Mesenchymal stem cell (in vitro differentiated cells and primary cell): ENCODE results near the gene CYTH2.

ENCODE experiments used
- DNase-seq: peaks from one replicate; pipeline ENCODE4 v3.0.0-alpha.2; 2013
- H2AFZ ChIP-seq: one replicate; pipeline ENCODE4 v1.6.1; 2013; ENCODE audit warnings: low read depth, mild to moderate bottlenecking, control low read depth, inconsistent platforms, low read length, moderate library complexity
- H2AK5ac ChIP-seq: 2 replicates; pipeline ENCODE4 v1.6.1; 2013; ENCODE audit warnings: low read length, moderate library complexity, mild to moderate bottlenecking, inconsistent platforms; ENCODE audit not compliant: severe bottlenecking
- H2BK120ac ChIP-seq: one replicate; pipeline ENCODE4 v1.6.1; 2013; ENCODE audit warnings: low read depth, mild to moderate bottlenecking, inconsistent platforms, low read length, moderate library complexity
- H2BK12ac ChIP-seq, 2 experiments: one replicate each; pipeline ENCODE4 v1.6.1; 2013; ENCODE audit warnings: inconsistent platforms in 2 of 2, low read length in 2 of 2, mild to moderate bottlenecking in 2 of 2, moderate library complexity in 2 of 2, control low read depth in 1 of 2
- H2BK15ac ChIP-seq: one replicate; pipeline ENCODE4 v1.6.1; 2013; ENCODE audit warnings: mild to moderate bottlenecking, low read depth, inconsistent platforms; ENCODE audit not compliant: poor library complexity, severe bottlenecking
- H2BK5ac ChIP-seq: 2 replicates; pipeline ENCODE4 v1.6.1; 2013; ENCODE audit warnings: low read depth, mild to moderate bottlenecking, low read length, control low read depth, inconsistent platforms; ENCODE audit not compliant: poor library complexity, severe bottlenecking
- H3K14ac ChIP-seq, 2 experiments: one replicate each; pipeline ENCODE4 v1.6.1; 2013; ENCODE audit warnings: inconsistent platforms in 2 of 2, low read length in 2 of 2, control low read depth in 1 of 2, mild to moderate bottlenecking in 1 of 2, moderate library complexity in 1 of 2
- H3K18ac ChIP-seq, 2 experiments: one replicate each; pipeline ENCODE4 v1.6.1; 2013; ENCODE audit warnings: inconsistent platforms in 2 of 2, low read length in 2 of 2, control low read depth in 1 of 2, low read depth in 1 of 2, mild to moderate bottlenecking in 1 of 2
- H3K23ac ChIP-seq, 2 experiments: one replicate each; pipeline ENCODE4 v1.6.1; 2013; ENCODE audit warnings: inconsistent platforms in 2 of 2, low read length in 2 of 2, mild to moderate bottlenecking in 2 of 2, moderate library complexity in 2 of 2, control low read depth in 1 of 2
- H3K27ac ChIP-seq: 2 replicates; pipeline ENCODE4 v1.5.1; 2013; ENCODE audit warnings: mild to moderate bottlenecking, moderate library complexity, low read length, control low read depth, inconsistent platforms; ENCODE audit not compliant: poor library complexity, severe bottlenecking
- H3K27me3 ChIP-seq, 2 experiments: 2 replicates each; pipeline versions ENCODE4 v1.6.1 to v1.7.0; 2013; ENCODE audit warnings: low read length in 2 of 2, mild to moderate bottlenecking in 2 of 2, moderate library complexity in 2 of 2, control low read depth in 1 of 2, inconsistent platforms in 1 of 2; ENCODE audit not compliant: control insufficient read depth in 1 of 2, insufficient read depth in 1 of 2
- H3K36me3 ChIP-seq, 2 experiments: 2 replicates each; pipeline versions ENCODE4 v1.6.1 to v1.7.0; 2013; ENCODE audit warnings: low read length in 2 of 2, control low read depth in 1 of 2, inconsistent platforms in 1 of 2, low read depth in 1 of 2, mild to moderate bottlenecking in 1 of 2; ENCODE audit not compliant: insufficient read depth in 2 of 2, control insufficient read depth in 1 of 2
- H3K4ac ChIP-seq, 2 experiments: one replicate each; pipeline ENCODE4 v1.6.1; 2013; ENCODE audit warnings: inconsistent platforms in 2 of 2, low read length in 2 of 2, mild to moderate bottlenecking in 2 of 2, moderate library complexity in 2 of 2, control low read depth in 1 of 2, low read depth in 1 of 2
- H3K4me1 ChIP-seq: 2 replicates; pipeline ENCODE4 v1.6.1; 2013; ENCODE audit warnings: low read depth, low read length, control low read depth; ENCODE audit not compliant: control insufficient read depth, insufficient read depth
- H3K4me2 ChIP-seq: 2 replicates; pipeline ENCODE4 v1.6.1; 2013; ENCODE audit warnings: low read length, mild to moderate bottlenecking, inconsistent platforms; ENCODE audit not compliant: poor library complexity, severe bottlenecking
- H3K4me3 ChIP-seq, 2 experiments: 2 replicates each; pipeline versions ENCODE4 v1.5.1 to v1.7.0; 2013; ENCODE audit warnings: low read length in 2 of 2, mild to moderate bottlenecking in 2 of 2, control low read depth in 1 of 2, low read depth in 1 of 2; ENCODE audit not compliant: insufficient read depth in 1 of 2
- H3K79me1 ChIP-seq: replicated peaks from 2 replicates; pipeline ENCODE4 v1.6.1; 2013; ENCODE audit warnings: mild to moderate bottlenecking, control low read depth, low read length, inconsistent platforms; ENCODE audit not compliant: poor library complexity, severe bottlenecking
- H3K9ac ChIP-seq: 2 replicates; pipeline ENCODE4 v1.7.0; 2013; ENCODE audit warnings: mild to moderate bottlenecking, low read length, moderate library complexity
- H3K9me3 ChIP-seq: 2 replicates; pipeline ENCODE4 v1.7.0; 2013; ENCODE audit warnings: mild to moderate bottlenecking, low read length; ENCODE audit not compliant: control insufficient read depth
- H4K8ac ChIP-seq: one replicate; pipeline ENCODE4 v1.6.1; 2013; ENCODE audit warnings: inconsistent platforms, mild to moderate bottlenecking, low read length, moderate library complexity
- H4K91ac ChIP-seq: one replicate; pipeline ENCODE4 v1.6.1; 2013; ENCODE audit warnings: mild to moderate bottlenecking, low read length, inconsistent platforms
- WGBS: methylation state at CpG from one replicate; pipeline ENCODE4 v1.1.7; 2013; ENCODE audit warnings: mixed read lengths; 5-methylcytosine and 5-hydroxymethylcytosine counted together

CYTH2 gene

DNA sequence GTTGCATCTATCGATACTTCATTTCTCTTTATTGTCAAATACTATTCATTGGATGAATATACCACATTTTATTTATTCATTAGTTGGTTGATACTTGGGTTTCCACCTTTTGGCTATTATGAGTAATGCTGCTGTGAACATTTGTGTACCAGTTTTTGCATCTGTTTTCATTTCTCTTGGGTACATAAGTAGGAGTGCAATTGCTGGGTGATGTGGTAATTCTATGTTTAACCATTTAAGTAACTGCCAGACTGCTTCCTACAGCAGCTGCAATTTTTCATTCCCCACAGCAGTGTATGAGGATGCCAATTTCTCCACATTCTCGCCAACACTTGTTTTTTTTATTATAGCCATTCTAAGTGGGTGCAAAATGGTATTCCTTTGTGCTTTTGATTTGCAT lies 11.2 kb upstream of the CYTH2 start:
- Histone ChIP-seq H4K91ac (no peak overlapping the region), H2BK120ac (no peak overlapping the region), H2BK15ac (no peak overlapping the region), H3K4me3 (no peak overlapping the region), H3K4me1 (peaks cover 12% of the 10 kb centered on the region), H3K4ac (no peak overlapping the region), H3K23ac (no peak overlapping the region), H2AK5ac (no peak overlapping the region), H3K9ac (no peak overlapping the region), H3K4me2 (no peak overlapping the region), H2AFZ (no peak overlapping the region), H3K27ac (no peak overlapping the region), H2BK5ac (no peak overlapping the region), H3K36me3 (peaks cover 43 to 59% of the 10 kb centered on the region in 2 experiments), H3K18ac (no peak overlapping the region), H2BK12ac (no peak overlapping the region), H3K9me3 (no peaks in the 10 kb centered on the region), H3K79me1 (peaks cover 40% of the 10 kb centered on the region), H3K27me3 (no peaks in the 10 kb centered on the region), H4K8ac (no peak overlapping the region), H3K14ac (no peak overlapping the region)
- 100% methylated on average over 1 of the region's 2 CpGs for WGBS
- no peak for DNase-seq

DNA sequence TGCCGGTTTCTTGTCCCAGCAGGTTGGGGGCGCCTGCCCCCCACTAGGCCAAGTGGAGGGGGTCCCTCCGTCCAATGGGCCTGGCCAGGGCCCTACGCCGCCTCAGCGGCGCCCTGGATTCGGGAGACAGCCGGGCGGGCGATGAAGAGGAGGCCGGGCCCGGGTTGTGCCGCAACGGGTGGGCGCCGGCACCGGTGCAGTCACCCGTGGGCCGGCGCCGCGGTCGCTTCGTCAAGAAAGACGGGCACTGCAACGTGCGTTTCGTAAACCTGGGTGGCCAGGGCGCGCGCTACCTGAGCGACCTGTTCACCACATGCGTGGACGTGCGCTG lies 7.6 kb upstream of the CYTH2 start:
- H2BK5ac ChIP-seq: no peak overlapping the region
- H3K4me1 ChIP-seq: peaks cover 11% of the 10 kb centered on the region
- H2BK120ac ChIP-seq: no peak overlapping the region
- no peak overlapping the region for H2AFZ ChIP-seq
- 95% methylated on average over 36 of the region's 36 CpGs for WGBS
- H2BK15ac ChIP-seq: no peak overlapping the region
- no peaks in the 10 kb centered on the region for H3K27me3 ChIP-seq
- H2BK12ac ChIP-seq: no peak overlapping the region
- H3K4ac ChIP-seq: no peak overlapping the region
- no peak overlapping the region for H3K4me3 ChIP-seq
- no peak overlapping the region for H4K8ac ChIP-seq
- H3K9ac ChIP-seq: no peak overlapping the region
- H3K36me3 ChIP-seq: peaks cover 24 to 32% of the 10 kb centered on the region in 2 experiments
- H3K27ac ChIP-seq: no peak overlapping the region
- no peak overlapping the region for H3K14ac ChIP-seq
- no peak overlapping the region for H3K23ac ChIP-seq
- no peak overlapping the region for H4K91ac ChIP-seq
- H3K18ac ChIP-seq: no peak overlapping the region
- H3K4me2 ChIP-seq: no peak overlapping the region
- H3K9me3 ChIP-seq: no peaks in the 10 kb centered on the region
- no peak overlapping the region for H2AK5ac ChIP-seq
- peaks cover 12% of the 10 kb centered on the region for H3K79me1 ChIP-seq
- no peak for DNase-seq

DNA sequence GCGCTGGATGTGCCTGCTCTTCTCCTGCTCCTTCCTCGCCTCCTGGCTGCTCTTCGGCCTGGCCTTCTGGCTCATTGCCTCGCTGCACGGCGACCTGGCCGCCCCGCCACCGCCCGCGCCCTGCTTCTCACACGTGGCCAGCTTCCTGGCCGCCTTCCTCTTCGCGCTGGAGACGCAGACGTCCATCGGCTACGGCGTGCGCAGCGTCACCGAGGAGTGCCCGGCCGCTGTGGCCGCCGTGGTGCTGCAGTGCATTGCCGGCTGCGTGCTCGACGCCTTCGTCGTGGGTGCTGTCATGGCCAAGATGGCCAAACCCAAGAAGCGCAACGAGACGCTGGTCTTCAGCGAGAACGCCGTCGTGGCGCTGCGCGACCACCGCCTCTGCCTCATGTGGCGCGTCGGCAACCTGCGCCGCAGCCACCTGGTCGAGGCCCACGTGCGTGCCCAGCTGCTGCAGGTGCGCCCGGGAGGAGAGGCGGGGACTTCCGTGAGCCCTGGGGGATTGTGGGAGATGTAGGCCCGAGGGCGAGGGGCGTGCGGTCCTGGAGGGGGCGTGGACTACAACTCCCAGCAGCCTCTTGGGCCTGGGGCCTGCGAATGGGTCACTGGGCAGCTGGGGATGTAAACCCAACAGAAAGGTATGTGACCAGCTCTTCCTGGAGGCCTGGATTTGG lies 7.0 kb upstream of the CYTH2 start:
- no peak for DNase-seq
- Histone ChIP-seq H3K4me3 (peak overlapping the region in 1 of 2 experiments; percentile 8), H2BK15ac (no peak overlapping the region), H3K4me1 (peaks cover 11% of the 10 kb centered on the region), H2BK120ac (no peak overlapping the region), H3K4me2 (no peak overlapping the region), H3K14ac (no peak overlapping the region), H4K8ac (peak overlapping the region; percentile 73), H2BK12ac (no peak overlapping the region), H4K91ac (no peak overlapping the region), H3K79me1 (peaks cover 11% of the 10 kb centered on the region), H3K23ac (no peak overlapping the region), H2BK5ac (no peak overlapping the region), H2AK5ac (no peak overlapping the region), H3K27me3 (no peaks in the 10 kb centered on the region), H3K36me3 (peaks cover 24 to 27% of the 10 kb centered on the region in 2 experiments), H3K9me3 (no peaks in the 10 kb centered on the region), H3K27ac (no peak overlapping the region), H2AFZ (no peak overlapping the region), H3K9ac (no peak overlapping the region), H3K18ac (no peak overlapping the region), H3K4ac (no peak overlapping the region)
- WGBS: 92% methylated on average over 58 of the region's 62 CpGs

DNA sequence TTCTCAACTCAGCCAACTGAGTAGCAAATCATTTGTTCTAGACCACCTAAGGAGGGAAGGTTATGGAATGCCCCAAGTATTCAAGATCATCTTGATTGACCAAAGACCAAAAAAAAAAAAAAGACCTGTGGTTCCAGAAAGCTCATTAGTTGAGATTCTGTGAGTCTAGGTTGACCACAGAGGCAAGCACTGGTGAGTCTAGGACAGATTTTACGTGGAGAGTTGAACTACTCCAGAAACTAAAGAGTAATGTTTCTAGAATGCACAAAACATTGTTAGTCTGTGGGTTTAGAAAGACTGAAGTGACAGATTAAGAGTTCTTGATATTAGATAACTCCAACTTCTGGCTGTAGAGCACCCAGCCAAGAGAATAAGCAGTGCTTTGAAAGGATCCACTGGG lies 4.0 kb upstream of the CYTH2 start:
- no peaks in the 10 kb centered on the region for H3K9me3 ChIP-seq

More for the DNA sequence above, 4.0 kb upstream of the CYTH2 start:
- H3K14ac ChIP-seq: no peak overlapping the region
- H2BK15ac ChIP-seq: no peak overlapping the region
- H3K4me2 ChIP-seq: no peak overlapping the region
- DNase-seq: no peak
- H3K79me1 ChIP-seq: peaks cover 8% of the 10 kb centered on the region
- H2BK12ac ChIP-seq: no peak overlapping the region
- H2AK5ac ChIP-seq: no peak overlapping the region
- no peaks in the 10 kb centered on the region for H3K27me3 ChIP-seq
- H3K36me3 ChIP-seq: peaks cover 20 to 27% of the 10 kb centered on the region in 2 experiments
- H3K18ac ChIP-seq: no peak overlapping the region
- H4K8ac ChIP-seq: no peak overlapping the region
- H2AFZ ChIP-seq: no peak overlapping the region
- no peak overlapping the region for H3K23ac ChIP-seq
- no peak overlapping the region for H2BK5ac ChIP-seq
- no peak overlapping the region for H3K27ac ChIP-seq
- WGBS: 100% methylated on average over 1 of the region's 1 CpG
- no peak overlapping the region for H2BK120ac ChIP-seq
- H3K9ac ChIP-seq: no peak overlapping the region
- peaks cover 14% of the 10 kb centered on the region for H3K4me1 ChIP-seq
- H3K4ac ChIP-seq: no peak overlapping the region
- H3K4me3 ChIP-seq: no peak overlapping the region
- no peak overlapping the region for H4K91ac ChIP-seq
